Panc1 (cell line): ENCODE measurements around the gene MAMLD1. TPM values are rescaled to one million over a fixed set of nuclear protein-coding genes. Genes with fewer than 3 reads are reported as not detected.

Experiments
- ATAC-seq: fragments of 200-7000 bp; cut with Tn5 transposase; 2 replicates; pipeline ENCODE4 v1.9.1; 2020; ENCODE audit warnings: mild to moderate bottlenecking, moderate library complexity
- BruUV-seq: library from RNA; stranded (reverse); fragments of 400-500 nt; replicated peaks from 2 replicates; lab custom pipeline; 2021; lab: Mats Ljungman, UMichigan
- CTCF ChIA-PET: fragments of 300-600 bp; sonication (Branson Sonifier 250); formaldehyde crosslinking; loops from one replicate; lab custom pipeline; 2022; ENCODE audit warnings: antibody characterized with exemption; lab: Charles Lee
- POLR2A ChIA-PET: fragments of 300-600 bp; sonication (Branson Sonifier 250); formaldehyde crosslinking; loops from one replicate; lab custom pipeline; 2022; ENCODE audit warnings: antibody characterized with exemption; lab: Charles Lee
- DNase-seq: peaks from one replicate; pipeline ENCODE4 v3.0.0-alpha.2; 2010; ENCODE audit warnings: low read depth, low spot score
- H3K27ac ChIP-seq: 2 replicates; pipeline ENCODE4 v1.5.1; 2011; ENCODE audit warnings: mild to moderate bottlenecking, low read length, inconsistent platforms
- H3K27me3 ChIP-seq: fragments of 200-500 bp; sonication (Bioruptor generic); 2 replicates; pipeline ENCODE4 v1.6.0; 2014; ENCODE audit warnings: low read length, inconsistent platforms; ENCODE audit not compliant: control insufficient read depth, insufficient read depth
- H3K36me3 ChIP-seq: fragments of 200-500 bp; sonication (Bioruptor generic); 2 replicates; pipeline ENCODE4 v1.5.1; 2014; ENCODE audit warnings: inconsistent platforms, mild to moderate bottlenecking, low read length, moderate library complexity; ENCODE audit not compliant: control insufficient read depth, insufficient read depth
- H3K4me1 ChIP-seq: 2 replicates; pipeline ENCODE4 v1.5.1; 2011; ENCODE audit warnings: inconsistent platforms, mild to moderate bottlenecking, low read length, moderate library complexity; ENCODE audit not compliant: control insufficient read depth, insufficient read depth
- H3K4me3 ChIP-seq, 2 experiments: 2 replicates each; pipeline ENCODE4 v1.5.1; 2011 to 2012; ENCODE audit warnings: low read depth in 2 of 2, low read length in 2 of 2, mild to moderate bottlenecking in 2 of 2, inconsistent platforms in 1 of 2, moderate library complexity in 1 of 2
- H3K9me3 ChIP-seq: fragments of 200-500 bp; sonication (Bioruptor generic); 2 replicates; pipeline ENCODE4 v1.5.1; 2014; ENCODE audit warnings: low read depth, mild to moderate bottlenecking, inconsistent platforms, low read length, moderate library complexity; ENCODE audit not compliant: control insufficient read depth, insufficient read depth
- POLR2AphosphoS5 ChIP-seq: IDR thresholded peaks from 2 replicates; pipeline ENCODE4 v1.6.1; 2012; ENCODE audit warnings: mild to moderate bottlenecking, low read depth, low read length, moderate library complexity
- SIN3A ChIP-seq: IDR thresholded peaks from 2 replicates; pipeline ENCODE4 v1.6.1; 2012; ENCODE audit warnings: low read depth, mild to moderate bottlenecking, low read length, moderate library complexity, borderline replicate concordance; ENCODE audit not compliant: insufficient read depth
- TCF7L2 ChIP-seq: IDR thresholded peaks from 2 replicates; pipeline ENCODE4 v1.6.1; 2011; ENCODE audit warnings: mild to moderate bottlenecking, low read depth, low read length, inconsistent platforms
- in situ Hi-C: cut with HindIII; loops from 2 replicates; pipeline ENCODE4 v1.10.0; 2016; ENCODE audit warnings: low sequenced_read_pairs, low pct_unique_long_range_greater_than_20kb
- intact Hi-C: fragments of 100-400 bp; cut with micrococcal nuclease; formaldehyde crosslinking; loops from one replicate; pipeline ENCODE4 v1.10.0; 2022; ENCODE audit not compliant: unreplicated experiment
- total RNA-seq: library from RNA; stranded (reverse); gene quantifications from one replicate; pipeline ENCODE4 v1.2.1, GENCODE V29; 2021; ENCODE audit not compliant: unreplicated experiment
- TF ChIP-seq, protein P1 (sequence below): fragments of 450-650 bp; IDR thresholded peaks from 2 replicates; pipeline ENCODE4 v1.5.1; 2017; ENCODE audit warnings: mild to moderate bottlenecking
- TF ChIP-seq, protein P2 (sequence below), 2 experiments: IDR thresholded peaks; 2 replicates each; pipeline ENCODE4 v1.6.1; 2011 to 2012; ENCODE audit warnings: low read depth in 2 of 2, control low read depth in 1 of 2, low read length in 1 of 2, mild to moderate bottlenecking in 1 of 2, moderate library complexity in 1 of 2; ENCODE audit not compliant: insufficient read depth in 1 of 2

The MAMLD1 gene
- total RNA-seq, 1 experiment from 2014 or later = 2.1 TPM

DNA sequence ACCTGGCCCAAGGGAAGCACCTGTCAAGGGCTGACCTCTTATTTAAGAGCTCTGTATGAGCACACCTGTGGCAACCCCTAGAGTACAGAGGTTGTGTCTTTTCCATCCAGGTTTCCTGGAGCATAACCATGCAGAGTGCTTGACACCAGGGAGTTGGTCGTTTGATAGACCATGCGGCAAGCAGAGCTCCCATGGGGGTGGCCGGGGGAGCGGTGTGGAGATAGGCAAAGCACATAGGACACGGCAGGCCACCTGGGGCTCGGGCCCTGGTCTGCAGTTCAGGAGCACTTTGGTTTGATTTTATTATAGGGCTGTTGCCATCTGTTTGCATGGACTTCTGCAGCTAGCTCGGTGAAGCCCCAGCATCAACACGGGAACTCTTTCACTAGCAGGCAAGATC lies 110.3 kb downstream of the MAMLD1 start:
- Histone ChIP-seq H3K4me1 (no peaks in the 10 kb centered on the region), H3K36me3 (no peaks in the 10 kb centered on the region), H3K9me3 (no peaks in the 10 kb centered on the region), H3K4me3 (no peak overlapping the region), H3K27me3 (no peaks in the 10 kb centered on the region), H3K27ac (no peak overlapping the region)
- in situ Hi-C loops = no loop called here
- ATAC-seq (no peak), DNase-seq (no peak)
- TF ChIP-seq, protein P1, sequence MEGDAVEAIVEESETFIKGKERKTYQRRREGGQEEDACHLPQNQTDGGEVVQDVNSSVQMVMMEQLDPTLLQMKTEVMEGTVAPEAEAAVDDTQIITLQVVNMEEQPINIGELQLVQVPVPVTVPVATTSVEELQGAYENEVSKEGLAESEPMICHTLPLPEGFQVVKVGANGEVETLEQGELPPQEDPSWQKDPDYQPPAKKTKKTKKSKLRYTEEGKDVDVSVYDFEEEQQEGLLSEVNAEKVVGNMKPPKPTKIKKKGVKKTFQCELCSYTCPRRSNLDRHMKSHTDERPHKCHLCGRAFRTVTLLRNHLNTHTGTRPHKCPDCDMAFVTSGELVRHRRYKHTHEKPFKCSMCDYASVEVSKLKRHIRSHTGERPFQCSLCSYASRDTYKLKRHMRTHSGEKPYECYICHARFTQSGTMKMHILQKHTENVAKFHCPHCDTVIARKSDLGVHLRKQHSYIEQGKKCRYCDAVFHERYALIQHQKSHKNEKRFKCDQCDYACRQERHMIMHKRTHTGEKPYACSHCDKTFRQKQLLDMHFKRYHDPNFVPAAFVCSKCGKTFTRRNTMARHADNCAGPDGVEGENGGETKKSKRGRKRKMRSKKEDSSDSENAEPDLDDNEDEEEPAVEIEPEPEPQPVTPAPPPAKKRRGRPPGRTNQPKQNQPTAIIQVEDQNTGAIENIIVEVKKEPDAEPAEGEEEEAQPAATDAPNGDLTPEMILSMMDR = no peak
- TF ChIP-seq, protein P2, sequence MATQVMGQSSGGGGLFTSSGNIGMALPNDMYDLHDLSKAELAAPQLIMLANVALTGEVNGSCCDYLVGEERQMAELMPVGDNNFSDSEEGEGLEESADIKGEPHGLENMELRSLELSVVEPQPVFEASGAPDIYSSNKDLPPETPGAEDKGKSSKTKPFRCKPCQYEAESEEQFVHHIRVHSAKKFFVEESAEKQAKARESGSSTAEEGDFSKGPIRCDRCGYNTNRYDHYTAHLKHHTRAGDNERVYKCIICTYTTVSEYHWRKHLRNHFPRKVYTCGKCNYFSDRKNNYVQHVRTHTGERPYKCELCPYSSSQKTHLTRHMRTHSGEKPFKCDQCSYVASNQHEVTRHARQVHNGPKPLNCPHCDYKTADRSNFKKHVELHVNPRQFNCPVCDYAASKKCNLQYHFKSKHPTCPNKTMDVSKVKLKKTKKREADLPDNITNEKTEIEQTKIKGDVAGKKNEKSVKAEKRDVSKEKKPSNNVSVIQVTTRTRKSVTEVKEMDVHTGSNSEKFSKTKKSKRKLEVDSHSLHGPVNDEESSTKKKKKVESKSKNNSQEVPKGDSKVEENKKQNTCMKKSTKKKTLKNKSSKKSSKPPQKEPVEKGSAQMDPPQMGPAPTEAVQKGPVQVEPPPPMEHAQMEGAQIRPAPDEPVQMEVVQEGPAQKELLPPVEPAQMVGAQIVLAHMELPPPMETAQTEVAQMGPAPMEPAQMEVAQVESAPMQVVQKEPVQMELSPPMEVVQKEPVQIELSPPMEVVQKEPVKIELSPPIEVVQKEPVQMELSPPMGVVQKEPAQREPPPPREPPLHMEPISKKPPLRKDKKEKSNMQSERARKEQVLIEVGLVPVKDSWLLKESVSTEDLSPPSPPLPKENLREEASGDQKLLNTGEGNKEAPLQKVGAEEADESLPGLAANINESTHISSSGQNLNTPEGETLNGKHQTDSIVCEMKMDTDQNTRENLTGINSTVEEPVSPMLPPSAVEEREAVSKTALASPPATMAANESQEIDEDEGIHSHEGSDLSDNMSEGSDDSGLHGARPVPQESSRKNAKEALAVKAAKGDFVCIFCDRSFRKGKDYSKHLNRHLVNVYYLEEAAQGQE (IDR thresholded peaks at IDR 0.05; ENCODE audit: insufficient read depth in 1 of 2, low read depth in 2 of 2, low read length in 1 of 2) = no peak
- TF ChIP-seq POLR2AphosphoS5 (no peak), TCF7L2 (no peak), SIN3A (no peak)
- intact Hi-C loops = no loop called here
- ChIA-PET CTCF (no interaction called here), POLR2A (no interaction called here)
- BruUV-seq = no TSS peak

DNA sequence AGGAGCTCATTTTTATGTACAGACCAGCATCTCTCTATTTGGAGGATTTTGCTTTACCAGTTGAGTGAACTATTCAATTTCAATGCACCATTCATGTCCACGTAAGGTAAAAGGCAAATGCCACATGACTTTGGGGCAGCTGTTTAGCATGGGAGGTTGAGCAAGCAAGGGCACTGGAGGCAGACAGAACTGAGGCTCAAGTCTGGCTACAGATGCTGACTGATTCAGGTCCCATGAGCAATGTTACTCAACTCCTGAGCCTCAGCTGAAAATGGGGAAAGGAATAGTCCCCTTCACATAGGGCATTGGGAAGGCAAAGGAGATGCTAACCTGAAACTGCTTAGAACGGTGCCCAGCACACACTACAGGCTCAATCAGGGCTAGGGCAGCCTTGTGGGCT lies 112.3 kb downstream of the MAMLD1 start:
- DNase-seq (no peak), ATAC-seq (no peak)
- TF ChIP-seq, protein P2 (IDR thresholded peaks at IDR 0.05; ENCODE audit: insufficient read depth in 1 of 2, low read depth in 2 of 2, low read length in 1 of 2) = no peak
- no peak for TF ChIP-seq TCF7L2
- ChIA-PET CTCF (no interaction called here), POLR2A (no interaction called here)
- no peaks in the 10 kb centered on the region for H3K9me3 ChIP-seq
- no peak overlapping the region for H3K4me3 ChIP-seq
- no peaks in the 10 kb centered on the region for H3K4me1 ChIP-seq
- H3K36me3 ChIP-seq = no peaks in the 10 kb centered on the region
- H3K27me3 ChIP-seq = no peaks in the 10 kb centered on the region
- in situ Hi-C loops = no loop called here
- no TSS peak for BruUV-seq
- intact Hi-C loops = no loop called here
- no peak overlapping the region for H3K27ac ChIP-seq
